H1 (cell line): ENCODE measurements around the gene PTPN1. TPM values are rescaled to one million over a fixed set of nuclear protein-coding genes. Genes with fewer than 3 reads are reported as not detected.

ENCODE experiments used
- BRCA1 ChIP-seq: IDR thresholded peaks from 2 replicates; pipeline ENCODE4 v1.6.1; 2012; ENCODE audit warnings: low read depth, low read length, improper control_type of control experiment
- EZH2 ChIP-seq: fragments of 200-600 bp; sonication (generic); IDR thresholded peaks from 2 replicates; pipeline ENCODE4 v1.7.1; 2012; ENCODE audit warnings: low read depth, mild to moderate bottlenecking, moderate library complexity, low read length, inconsistent platforms; ENCODE audit not compliant: severe bottlenecking
- FOSL1 ChIP-seq: IDR thresholded peaks from 2 replicates; pipeline ENCODE4 v1.6.1; 2011; ENCODE audit warnings: mild to moderate bottlenecking, low read depth, low read length, moderate library complexity; ENCODE audit not compliant: insufficient read depth
- HDAC2 ChIP-seq, 2 experiments: fragments of 300-600 bp in 1 of 2; sonication (generic) in 1 of 2; IDR thresholded peaks; 2 replicates each; pipeline ENCODE4 v1.6.1; 2011 to 2012; ENCODE audit warnings: low read depth in 2 of 2, low read length in 2 of 2, mild to moderate bottlenecking in 2 of 2, moderate library complexity in 2 of 2, borderline replicate concordance in 1 of 2, inconsistent platforms in 1 of 2
- JUND ChIP-seq: IDR thresholded peaks from 2 replicates; pipeline ENCODE4 v1.6.1; 2011; ENCODE audit warnings: mild to moderate bottlenecking, improper control_type of control experiment, low read length
- RNF2 ChIP-seq: fragments of 200-900, 300-1000 bp; sonication (generic); IDR thresholded peaks from 2 replicates; pipeline ENCODE4 v1.7.1; 2016; ENCODE audit warnings: borderline replicate concordance, low read depth, mild to moderate bottlenecking, antibody characterized with exemption, low read length; ENCODE audit not compliant: poor library complexity, severe bottlenecking; ENCODE audit errors: missing control alignments
- SP4 ChIP-seq: IDR thresholded peaks from 2 replicates; pipeline ENCODE4 v1.6.1; 2012; ENCODE audit warnings: low read length, inconsistent platforms
- polyA plus RNA-seq, 7 experiments: library from polyadenylated mRNA; depleted of rRNA in 3 of 7; stranded (reverse) in 5 of 7; unstranded in 2 of 7; fragments of >200 nt in 5 of 7; fragments of 200-250 nt in 2 of 7; gene quantifications; 1 replicate in 5 of 7; 2 replicates in 1 of 7; 4 replicates in 1 of 7; pipeline versions ENCODE4 v1.2.1 to v1.2.3, GENCODE V29; 2011 to 2013; ENCODE audit warnings: missing spikeins in 2 of 7, mixed read lengths in 2 of 7
- total RNA-seq: library from RNA; stranded (reverse); fragmentation: NEBNext Ultra II Directional; extraction: Animal tissue kit (Norgen Biotek cat#: 25700); gene quantifications from 2 replicates; pipeline ENCODE4 v1.2.1, GENCODE V29; 2021
- TF ChIP-seq, protein P1 (sequence below): fragments of 300-600 bp; sonication (generic); IDR thresholded peaks from 2 replicates; pipeline ENCODE4 v1.7.1; 2012; ENCODE audit warnings: low read length, moderate library complexity, mild to moderate bottlenecking, inconsistent platforms; ENCODE audit not compliant: insufficient replicate concordance

Gene PTPN1
- total and polyA plus RNA-seq, 2 of the 8 experiments (the other 6 are each of a cell fraction or from before 2014, with no cell fraction given) = 18.6 to 32.1 TPM

DNA sequence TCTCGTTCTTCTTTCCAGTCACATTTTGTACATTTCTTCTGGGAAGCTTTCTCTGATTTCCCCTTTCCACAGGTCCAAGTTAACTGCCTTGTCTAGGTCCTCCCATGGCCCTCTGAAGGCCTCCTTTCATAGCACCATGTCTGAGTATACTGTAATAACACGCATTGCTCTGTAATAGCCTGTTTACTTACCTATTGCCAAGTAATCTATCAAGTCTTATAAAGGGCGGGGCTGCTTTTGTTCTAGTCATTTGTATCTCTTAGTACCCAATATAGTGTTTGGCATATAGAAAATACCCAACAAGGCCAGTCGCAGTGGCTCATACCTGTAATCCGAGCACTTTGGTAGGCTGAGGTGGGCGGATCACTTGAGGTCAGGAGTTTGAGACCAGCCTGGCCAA, 17.9 kb downstream of the PTPN1 start (continued):
- TF ChIP-seq, protein P1, sequence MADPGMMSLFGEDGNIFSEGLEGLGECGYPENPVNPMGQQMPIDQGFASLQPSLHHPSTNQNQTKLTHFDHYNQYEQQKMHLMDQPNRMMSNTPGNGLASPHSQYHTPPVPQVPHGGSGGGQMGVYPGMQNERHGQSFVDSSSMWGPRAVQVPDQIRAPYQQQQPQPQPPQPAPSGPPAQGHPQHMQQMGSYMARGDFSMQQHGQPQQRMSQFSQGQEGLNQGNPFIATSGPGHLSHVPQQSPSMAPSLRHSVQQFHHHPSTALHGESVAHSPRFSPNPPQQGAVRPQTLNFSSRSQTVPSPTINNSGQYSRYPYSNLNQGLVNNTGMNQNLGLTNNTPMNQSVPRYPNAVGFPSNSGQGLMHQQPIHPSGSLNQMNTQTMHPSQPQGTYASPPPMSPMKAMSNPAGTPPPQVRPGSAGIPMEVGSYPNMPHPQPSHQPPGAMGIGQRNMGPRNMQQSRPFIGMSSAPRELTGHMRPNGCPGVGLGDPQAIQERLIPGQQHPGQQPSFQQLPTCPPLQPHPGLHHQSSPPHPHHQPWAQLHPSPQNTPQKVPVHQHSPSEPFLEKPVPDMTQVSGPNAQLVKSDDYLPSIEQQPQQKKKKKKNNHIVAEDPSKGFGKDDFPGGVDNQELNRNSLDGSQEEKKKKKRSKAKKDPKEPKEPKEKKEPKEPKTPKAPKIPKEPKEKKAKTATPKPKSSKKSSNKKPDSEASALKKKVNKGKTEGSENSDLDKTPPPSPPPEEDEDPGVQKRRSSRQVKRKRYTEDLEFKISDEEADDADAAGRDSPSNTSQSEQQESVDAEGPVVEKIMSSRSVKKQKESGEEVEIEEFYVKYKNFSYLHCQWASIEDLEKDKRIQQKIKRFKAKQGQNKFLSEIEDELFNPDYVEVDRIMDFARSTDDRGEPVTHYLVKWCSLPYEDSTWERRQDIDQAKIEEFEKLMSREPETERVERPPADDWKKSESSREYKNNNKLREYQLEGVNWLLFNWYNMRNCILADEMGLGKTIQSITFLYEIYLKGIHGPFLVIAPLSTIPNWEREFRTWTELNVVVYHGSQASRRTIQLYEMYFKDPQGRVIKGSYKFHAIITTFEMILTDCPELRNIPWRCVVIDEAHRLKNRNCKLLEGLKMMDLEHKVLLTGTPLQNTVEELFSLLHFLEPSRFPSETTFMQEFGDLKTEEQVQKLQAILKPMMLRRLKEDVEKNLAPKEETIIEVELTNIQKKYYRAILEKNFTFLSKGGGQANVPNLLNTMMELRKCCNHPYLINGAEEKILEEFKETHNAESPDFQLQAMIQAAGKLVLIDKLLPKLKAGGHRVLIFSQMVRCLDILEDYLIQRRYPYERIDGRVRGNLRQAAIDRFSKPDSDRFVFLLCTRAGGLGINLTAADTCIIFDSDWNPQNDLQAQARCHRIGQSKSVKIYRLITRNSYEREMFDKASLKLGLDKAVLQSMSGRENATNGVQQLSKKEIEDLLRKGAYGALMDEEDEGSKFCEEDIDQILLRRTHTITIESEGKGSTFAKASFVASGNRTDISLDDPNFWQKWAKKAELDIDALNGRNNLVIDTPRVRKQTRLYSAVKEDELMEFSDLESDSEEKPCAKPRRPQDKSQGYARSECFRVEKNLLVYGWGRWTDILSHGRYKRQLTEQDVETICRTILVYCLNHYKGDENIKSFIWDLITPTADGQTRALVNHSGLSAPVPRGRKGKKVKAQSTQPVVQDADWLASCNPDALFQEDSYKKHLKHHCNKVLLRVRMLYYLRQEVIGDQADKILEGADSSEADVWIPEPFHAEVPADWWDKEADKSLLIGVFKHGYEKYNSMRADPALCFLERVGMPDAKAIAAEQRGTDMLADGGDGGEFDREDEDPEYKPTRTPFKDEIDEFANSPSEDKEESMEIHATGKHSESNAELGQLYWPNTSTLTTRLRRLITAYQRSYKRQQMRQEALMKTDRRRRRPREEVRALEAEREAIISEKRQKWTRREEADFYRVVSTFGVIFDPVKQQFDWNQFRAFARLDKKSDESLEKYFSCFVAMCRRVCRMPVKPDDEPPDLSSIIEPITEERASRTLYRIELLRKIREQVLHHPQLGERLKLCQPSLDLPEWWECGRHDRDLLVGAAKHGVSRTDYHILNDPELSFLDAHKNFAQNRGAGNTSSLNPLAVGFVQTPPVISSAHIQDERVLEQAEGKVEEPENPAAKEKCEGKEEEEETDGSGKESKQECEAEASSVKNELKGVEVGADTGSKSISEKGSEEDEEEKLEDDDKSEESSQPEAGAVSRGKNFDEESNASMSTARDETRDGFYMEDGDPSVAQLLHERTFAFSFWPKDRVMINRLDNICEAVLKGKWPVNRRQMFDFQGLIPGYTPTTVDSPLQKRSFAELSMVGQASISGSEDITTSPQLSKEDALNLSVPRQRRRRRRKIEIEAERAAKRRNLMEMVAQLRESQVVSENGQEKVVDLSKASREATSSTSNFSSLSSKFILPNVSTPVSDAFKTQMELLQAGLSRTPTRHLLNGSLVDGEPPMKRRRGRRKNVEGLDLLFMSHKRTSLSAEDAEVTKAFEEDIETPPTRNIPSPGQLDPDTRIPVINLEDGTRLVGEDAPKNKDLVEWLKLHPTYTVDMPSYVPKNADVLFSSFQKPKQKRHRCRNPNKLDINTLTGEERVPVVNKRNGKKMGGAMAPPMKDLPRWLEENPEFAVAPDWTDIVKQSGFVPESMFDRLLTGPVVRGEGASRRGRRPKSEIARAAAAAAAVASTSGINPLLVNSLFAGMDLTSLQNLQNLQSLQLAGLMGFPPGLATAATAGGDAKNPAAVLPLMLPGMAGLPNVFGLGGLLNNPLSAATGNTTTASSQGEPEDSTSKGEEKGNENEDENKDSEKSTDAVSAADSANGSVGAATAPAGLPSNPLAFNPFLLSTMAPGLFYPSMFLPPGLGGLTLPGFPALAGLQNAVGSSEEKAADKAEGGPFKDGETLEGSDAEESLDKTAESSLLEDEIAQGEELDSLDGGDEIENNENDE = no peak
- TF ChIP-seq SP4 (no peak), EZH2 (no peak), RNF2 (no peak), FOSL1 (no peak), BRCA1 (no peak), HDAC2 (IDR thresholded peaks at IDR 0.05; ENCODE audit: borderline replicate concordance in 1 of 2, low read depth in 2 of 2, low read length in 2 of 2) (no peak), JUND (no peak)
